Body of pancreas (tissue), 4 donors: ENCODE results near the gene ZGRF1. TPM values are rescaled to one million over a fixed set of nuclear protein-coding genes. Genes with fewer than 3 reads are reported as not detected.

Experiments
- ATAC-seq: fragments of 150-250 bp; one replicate; pipeline ENCODE4 v1.9.1; 2016
- DNase-seq, 4 donors: peaks; one replicate each; pipeline ENCODE4 v3.0.0-alpha.2; 2019
- H3K27ac ChIP-seq, 4 donors: fragments of 200-600 bp; sonication (generic); 1 replicate in 3 of 4; 2 replicates in 1 of 4; pipeline versions ENCODE4 v1.5.1 to v1.6.1; 2016 to 2019; ENCODE audit warnings: mild to moderate bottlenecking in 1 of 4, mixed read lengths in 1 of 4, moderate library complexity in 1 of 4
- H3K27me3 ChIP-seq, 2 donors: fragments of 200-600 bp; sonication (generic); one replicate each; pipeline ENCODE4 v1.6.0; 2016; ENCODE audit warnings: mild to moderate bottlenecking in 1 of 2
- H3K36me3 ChIP-seq, 2 donors: fragments of 200-600 bp; sonication (generic); replicated peaks in 1 of 2; 2 replicates each; pipeline ENCODE4 v1.5.1; 2016; ENCODE audit warnings: low read depth in 2 of 2; ENCODE audit not compliant: insufficient read depth in 1 of 2
- H3K4me1 ChIP-seq: fragments of 200-600 bp; sonication (generic); one replicate; pipeline ENCODE4 v1.6.0; 2016
- H3K4me3 ChIP-seq, 2 donors: fragments of 200-600 bp; sonication (generic); 1 replicate in 1 of 2; 2 replicates in 1 of 2; pipeline ENCODE4 v1.5.1; 2016 to 2019
- H3K9me3 ChIP-seq, 3 donors: fragments of 200-600 bp; sonication (generic); 1 replicate in 2 of 3; 2 replicates in 1 of 3; pipeline ENCODE4 v1.5.1; 2016
- POLR2A ChIP-seq, 3 donors: fragments of 450-650 bp; IDR thresholded peaks; one replicate each; pipeline ENCODE4 v1.6.1; 2016; ENCODE audit warnings: antibody characterized with exemption in 3 of 3, mild to moderate bottlenecking in 2 of 3
- WGBS, 2 donors: methylation state at CpG; one replicate each; pipeline ENCODE4 v1.1.5; 2017; 5-methylcytosine and 5-hydroxymethylcytosine counted together
- intact Hi-C: fragments of 100-400 bp; cut with DNase I; formaldehyde crosslinking; loops from one replicate; pipeline ENCODE4 v1.15.1; 2023
- total RNA-seq, 2 donors: library from RNA; depleted of rRNA; stranded (reverse); fragments of >200 nt; gene quantifications; one replicate each; pipeline ENCODE4 v1.1.0, GENCODE V29; 2016
- TF ChIP-seq, protein P1 (sequence below), 7 experiments: fragments of 450-650 bp in 4 of 7; fragments of 200-600 bp in 3 of 7; sonication (generic) in 3 of 7; IDR thresholded peaks; one replicate each; pipeline ENCODE4 v1.5.1; 2016 to 2019; ENCODE audit warnings: antibody characterized with exemption in 7 of 7

Gene ZGRF1
- total RNA-seq, 2 donors from 2014 or later: 1.3 to 3.4 TPM

DNA sequence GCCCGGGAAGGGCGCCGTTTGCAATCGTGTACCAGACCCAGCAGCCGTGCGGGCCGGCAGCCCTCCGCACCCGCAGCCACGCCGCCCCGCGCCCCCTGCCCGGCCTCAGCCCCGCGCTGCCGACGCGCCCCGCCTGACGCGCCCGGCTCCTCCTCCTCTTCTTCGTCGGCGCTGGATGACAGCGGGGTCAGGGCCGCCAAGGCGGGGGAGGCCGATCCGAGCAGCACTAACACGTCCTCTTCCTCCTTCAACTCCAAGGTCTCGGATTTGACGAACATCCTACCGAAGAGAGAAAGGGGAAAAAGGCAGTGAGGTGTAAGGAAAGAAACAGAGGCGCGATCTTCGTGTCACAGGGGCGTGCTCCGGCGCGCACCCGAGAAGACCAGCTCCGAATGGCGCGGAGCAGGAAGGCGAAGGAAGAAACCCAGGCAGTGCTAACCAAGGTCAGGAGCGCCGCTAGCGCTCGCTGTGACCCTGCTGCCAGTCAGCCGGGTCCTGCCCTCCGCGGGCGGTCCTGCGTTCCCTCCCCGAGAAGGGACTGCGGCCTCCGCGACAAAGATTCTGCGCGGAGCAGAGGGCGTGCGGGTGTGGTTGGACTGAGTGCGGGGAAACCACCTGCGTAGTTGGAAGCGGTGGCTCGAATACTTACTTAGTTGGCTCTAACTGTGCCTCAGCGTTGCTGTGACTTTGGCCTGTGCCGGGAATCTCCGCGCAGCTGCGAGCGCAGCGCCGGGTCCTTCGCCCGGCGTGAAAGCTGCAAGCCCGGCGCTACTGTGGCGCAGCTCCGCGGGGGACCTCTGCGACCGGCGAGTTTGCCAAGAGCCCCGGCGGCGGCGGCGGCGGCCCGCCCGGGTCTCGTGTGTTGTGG is 121.3 kb downstream of the ZGRF1 start:
- TF ChIP-seq POLR2A (IDR thresholded peaks at IDR 0.05): no peak
- TF ChIP-seq, protein P1, sequence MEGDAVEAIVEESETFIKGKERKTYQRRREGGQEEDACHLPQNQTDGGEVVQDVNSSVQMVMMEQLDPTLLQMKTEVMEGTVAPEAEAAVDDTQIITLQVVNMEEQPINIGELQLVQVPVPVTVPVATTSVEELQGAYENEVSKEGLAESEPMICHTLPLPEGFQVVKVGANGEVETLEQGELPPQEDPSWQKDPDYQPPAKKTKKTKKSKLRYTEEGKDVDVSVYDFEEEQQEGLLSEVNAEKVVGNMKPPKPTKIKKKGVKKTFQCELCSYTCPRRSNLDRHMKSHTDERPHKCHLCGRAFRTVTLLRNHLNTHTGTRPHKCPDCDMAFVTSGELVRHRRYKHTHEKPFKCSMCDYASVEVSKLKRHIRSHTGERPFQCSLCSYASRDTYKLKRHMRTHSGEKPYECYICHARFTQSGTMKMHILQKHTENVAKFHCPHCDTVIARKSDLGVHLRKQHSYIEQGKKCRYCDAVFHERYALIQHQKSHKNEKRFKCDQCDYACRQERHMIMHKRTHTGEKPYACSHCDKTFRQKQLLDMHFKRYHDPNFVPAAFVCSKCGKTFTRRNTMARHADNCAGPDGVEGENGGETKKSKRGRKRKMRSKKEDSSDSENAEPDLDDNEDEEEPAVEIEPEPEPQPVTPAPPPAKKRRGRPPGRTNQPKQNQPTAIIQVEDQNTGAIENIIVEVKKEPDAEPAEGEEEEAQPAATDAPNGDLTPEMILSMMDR (IDR thresholded peaks at IDR 0.05): no peak
- Histone ChIP-seq H3K36me3 (no peaks in the 10 kb centered on the region), H3K9me3 (no peaks in the 10 kb centered on the region), H3K27me3 (peaks cover 3 to 54% of the 10 kb centered on the region in 2 donors), H3K27ac (no peak overlapping the region), H3K4me1 (peaks cover 41% of the 10 kb centered on the region), H3K4me3 (peak overlapping the region in 1 of 2 donors; percentile 28)
- WGBS, 2 donors: 0 to 1% methylated on average over 28 to 65 of the region's 96 CpGs
- peak; percentile 55 for ATAC-seq
- DNase-seq: peak in 3 of 4 donors; percentile 18 to 39 (median 24)
- intact Hi-C loops: no loop called here

DNA sequence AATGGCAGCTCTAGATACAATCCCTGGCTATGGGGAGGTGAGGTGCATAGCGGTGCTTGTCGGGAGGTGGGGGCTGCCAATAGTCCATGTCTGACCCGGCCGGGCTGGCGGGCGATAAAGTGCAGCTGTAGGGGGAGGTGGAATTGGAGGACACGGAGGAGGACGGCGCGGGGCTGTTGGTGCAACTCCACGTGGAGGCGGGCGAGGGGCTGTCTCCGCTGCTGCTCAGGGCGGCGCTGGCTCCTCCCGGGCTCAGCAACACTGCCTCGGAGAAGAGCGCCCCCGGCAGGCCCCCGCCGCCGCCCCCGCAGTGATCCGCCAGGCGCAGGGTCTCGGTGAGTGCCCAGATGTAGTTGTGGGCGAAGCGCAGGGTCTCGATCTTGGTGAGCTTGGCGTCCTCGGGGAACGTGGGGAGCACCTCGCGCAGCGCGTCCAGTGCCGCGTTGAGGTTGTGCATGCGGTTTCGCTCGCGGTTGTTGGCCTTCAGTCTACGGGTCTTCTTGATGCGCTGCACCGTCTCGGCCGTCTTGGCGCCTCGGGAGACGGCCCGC is 122.0 kb downstream of the ZGRF1 start:
- intact Hi-C loops: no loop called here
- DNase-seq (no peak), ATAC-seq (no peak)
- TF ChIP-seq, protein P1 (IDR thresholded peaks at IDR 0.05): no peak
- no peak for TF ChIP-seq POLR2A (IDR thresholded peaks at IDR 0.05)
- H3K4me1 ChIP-seq: peaks cover 48% of the 10 kb centered on the region
- 2 to 9% methylated on average over 7 to 37 of the region's 52 CpGs for WGBS, 2 donors
- H3K9me3 ChIP-seq: no peaks in the 10 kb centered on the region
- H3K36me3 ChIP-seq: no peaks in the 10 kb centered on the region
- peaks cover 3 to 49% of the 10 kb centered on the region in 2 donors for H3K27me3 ChIP-seq
- no peak overlapping the region for H3K27ac ChIP-seq
- no peak overlapping the region for H3K4me3 ChIP-seq

DNA sequence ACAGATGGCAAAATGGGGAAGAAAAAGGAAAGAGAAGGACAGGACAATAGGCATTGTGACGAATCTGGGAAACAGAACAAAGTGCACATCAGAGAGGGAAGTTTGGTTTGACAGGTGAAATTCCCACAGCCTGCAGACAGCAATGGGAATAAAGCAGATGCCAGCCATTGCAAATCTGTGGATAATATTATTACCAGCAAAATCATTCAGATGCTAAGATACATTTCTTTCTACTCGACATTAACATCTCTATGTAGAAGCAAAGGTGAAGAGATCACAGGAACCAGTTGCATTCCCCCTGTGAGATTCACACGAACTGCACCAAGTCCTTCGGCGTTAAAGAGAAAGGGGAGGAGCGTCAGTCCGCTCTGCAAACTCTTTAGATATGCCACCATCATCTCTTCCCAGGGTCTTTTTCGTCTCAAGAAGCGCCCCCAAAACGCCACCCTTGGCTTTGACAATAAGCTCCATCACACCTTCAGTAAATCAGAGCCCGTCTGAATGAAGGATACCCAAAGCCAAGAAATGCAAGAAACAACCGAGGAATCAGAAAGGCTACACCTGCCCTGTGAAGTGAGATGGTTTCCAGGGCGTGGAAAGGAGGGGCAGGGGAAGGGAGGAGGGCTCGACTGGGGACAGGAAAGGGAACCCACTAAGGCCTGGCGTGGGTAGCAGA is 122.6 kb downstream of the ZGRF1 start:
- intact Hi-C loops: no loop called here
- H3K27ac ChIP-seq: no peak overlapping the region
- peaks cover 3 to 53% of the 10 kb centered on the region in 2 donors for H3K27me3 ChIP-seq
- no peak for ATAC-seq
- no peaks in the 10 kb centered on the region for H3K36me3 ChIP-seq
- H3K9me3 ChIP-seq: no peaks in the 10 kb centered on the region
- no peak overlapping the region for H3K4me3 ChIP-seq
- 2 to 5% methylated on average over 15 of the region's 15 CpGs for WGBS, 2 donors
- H3K4me1 ChIP-seq: peaks cover 54% of the 10 kb centered on the region
- TF ChIP-seq, protein P1 (IDR thresholded peaks at IDR 0.05): no peak
- DNase-seq: no peak

DNA sequence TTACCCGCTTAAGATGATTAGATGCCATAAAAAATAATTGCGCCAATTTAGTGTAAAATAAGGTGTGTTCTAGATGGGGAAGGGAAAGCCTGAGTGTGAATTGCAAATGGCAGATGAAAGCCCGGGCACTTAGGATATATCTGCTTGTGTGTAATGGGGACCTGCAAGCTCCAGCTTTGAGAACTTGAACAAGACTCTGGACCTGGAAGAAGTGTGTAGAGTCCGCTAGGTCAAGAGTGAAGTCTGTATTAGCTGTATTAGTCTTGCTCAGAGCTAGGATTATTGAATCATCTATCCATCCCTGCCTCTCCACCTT is 124.9 kb downstream of the ZGRF1 start:
- Histone ChIP-seq H3K4me1 (peaks cover 50% of the 10 kb centered on the region), H3K4me3 (no peak overlapping the region), H3K27me3 (peaks cover 3 to 50% of the 10 kb centered on the region in 2 donors), H3K27ac (no peak overlapping the region), H3K9me3 (no peaks in the 10 kb centered on the region), H3K36me3 (no peaks in the 10 kb centered on the region)
- WGBS, 2 donors: 56 to 63% methylated on average over 4 of the region's 4 CpGs
- DNase-seq: no peak
- ATAC-seq: no peak
- intact Hi-C loops: no loop called here
- TF ChIP-seq, protein P1 (IDR thresholded peaks at IDR 0.05): no peak
- TF ChIP-seq POLR2A (IDR thresholded peaks at IDR 0.05): no peak
